NT2/D1 (cell line): ENCODE data around the gene ITGB3BP.

Source experiments
- DNase-seq: peaks from one replicate; pipeline ENCODE4 v3.0.0-alpha.2; 2011; ENCODE audit warnings: low read depth, low spot score
- H3K27me3 ChIP-seq: 2 replicates; pipeline ENCODE4 v1.6.0; 2011; ENCODE audit warnings: mild to moderate bottlenecking; ENCODE audit not compliant: insufficient read length, insufficient read depth
- H3K36me3 ChIP-seq: 2 replicates; pipeline ENCODE4 v1.6.1; 2011; ENCODE audit warnings: mild to moderate bottlenecking, low read length, mixed read lengths; ENCODE audit not compliant: insufficient read depth, insufficient read length
- H3K4me1 ChIP-seq: 2 replicates; pipeline ENCODE4 v1.5.1; 2011; ENCODE audit not compliant: insufficient read depth, insufficient read length
- H3K4me3 ChIP-seq: 2 replicates; pipeline ENCODE4 v1.5.1; 2011; ENCODE audit warnings: low read depth; ENCODE audit not compliant: insufficient read length
- H3K9ac ChIP-seq: 2 replicates; pipeline ENCODE4 v1.6.0; 2011; ENCODE audit warnings: low read depth; ENCODE audit not compliant: insufficient read length
- H3K9me3 ChIP-seq: 2 replicates; pipeline ENCODE4 v1.5.1; 2011; ENCODE audit warnings: mild to moderate bottlenecking, low read length; ENCODE audit not compliant: insufficient read depth
- SUZ12 ChIP-seq: IDR thresholded peaks from 2 replicates; pipeline ENCODE4 v1.6.1; 2011; ENCODE audit not compliant: insufficient read length, insufficient read depth; ENCODE audit errors: extremely low read depth
- YY1 ChIP-seq: IDR thresholded peaks from 2 replicates; pipeline ENCODE4 v1.6.1; 2011; ENCODE audit not compliant: insufficient read length, insufficient read depth
- ZNF274 ChIP-seq: IDR thresholded peaks from 2 replicates; pipeline ENCODE4 v1.6.1; 2011; ENCODE audit warnings: mild to moderate bottlenecking, low read depth, low read length

ITGB3BP gene

GRCh38 chr1:63403386-63403785, 119.6 kb downstream of the ITGB3BP start:
- no peak overlapping the region for H3K4me3 ChIP-seq

DNA sequence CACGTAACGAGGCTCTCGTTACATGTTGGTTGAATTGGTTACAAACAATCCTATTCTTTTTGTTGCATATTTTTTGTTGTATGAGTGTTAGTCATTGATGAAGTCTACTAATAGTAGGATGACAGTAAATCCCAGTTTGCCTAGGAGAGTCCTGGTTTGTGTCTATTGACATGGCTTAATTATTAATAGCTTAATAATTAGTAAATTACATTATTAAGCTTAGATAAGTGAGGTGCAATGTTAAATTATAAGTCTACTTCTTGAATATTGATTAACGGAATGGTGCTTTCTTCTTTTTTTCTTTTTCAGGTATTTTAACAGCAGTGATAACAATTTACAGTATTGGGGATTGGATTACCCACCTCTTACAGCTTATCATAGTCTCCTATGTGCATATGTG, 121.1 kb downstream of the ITGB3BP start:
- TF ChIP-seq SUZ12 (no peak), YY1 (no peak), ZNF274 (no peak)
- Histone ChIP-seq H3K4me1 (no peaks in the 10 kb centered on the region), H3K9ac (no peak overlapping the region), H3K4me3 (no peak overlapping the region), H3K9me3 (peaks cover 7% of the 10 kb centered on the region; the same call in 1 of the 2 replicates), H3K36me3 (peaks cover 7% of the 10 kb centered on the region), H3K27me3 (no peaks in the 10 kb centered on the region)
- DNase-seq = no peak

More at GRCh38 chr1:63403386-63403785, 119.6 kb downstream of the ITGB3BP start:
- Histone ChIP-seq H3K27me3 (no peaks in the 10 kb centered on the region), H3K36me3 (peaks cover 7% of the 10 kb centered on the region), H3K4me1 (no peaks in the 10 kb centered on the region), H3K9ac (no peak overlapping the region), H3K9me3 (peaks cover 7% of the 10 kb centered on the region; the same call in 1 of the 2 replicates)
- no peak for DNase-seq
- TF ChIP-seq SUZ12 = no peak
- no peak for TF ChIP-seq YY1
- TF ChIP-seq ZNF274 = no peak
